HepG2 (cell line): Measurements from ENCODE around the gene TOPORS. TPM values are rescaled to one million over a fixed set of nuclear protein-coding genes. Genes with fewer than 3 reads are reported as not detected.

Source experiments
- ARID3A ChIP-seq: IDR thresholded peaks from 2 replicates; pipeline ENCODE4 v1.6.1; 2012; ENCODE audit warnings: low read depth, low read length, improper control_type of control experiment
- CREBL2 ChIP-seq: sonication (generic); formaldehyde crosslinking; IDR thresholded peaks from 2 replicates; pipeline ENCODE4 v1.8.1; 2023; ENCODE audit warnings: missing genetic modification reagents, mild to moderate bottlenecking, borderline replicate concordance
- CSRNP1 ChIP-seq: sonication (generic); formaldehyde crosslinking; IDR thresholded peaks from 2 replicates; pipeline ENCODE4 v1.8.1; 2023; ENCODE audit warnings: mild to moderate bottlenecking, missing genetic modification reagents
- JARID2 ChIP-seq: sonication (generic); formaldehyde crosslinking; IDR thresholded peaks from 2 replicates; pipeline ENCODE4 v1.8.1; 2023; ENCODE audit warnings: missing genetic modification reagents, inconsistent platforms; ENCODE audit not compliant: insufficient replicate concordance
- MTERF4 ChIP-seq: sonication (generic); formaldehyde crosslinking; IDR thresholded peaks from 2 replicates; pipeline ENCODE4 v1.8.0; 2023; ENCODE audit warnings: mild to moderate bottlenecking, missing genetic modification reagents
- MXD1 ChIP-seq: sonication (generic); formaldehyde crosslinking; IDR thresholded peaks from 2 replicates; pipeline ENCODE4 v1.4.0; 2020; ENCODE audit warnings: mild to moderate bottlenecking, missing genetic modification reagents
- NFKBIZ ChIP-seq: IDR thresholded peaks from 2 replicates; pipeline ENCODE4 v1.6.1; 2018; ENCODE audit warnings: missing genetic modification reagents, missing compliant biosample characterization
- NFYC ChIP-seq: IDR thresholded peaks from 2 replicates; pipeline ENCODE4 v1.6.1; 2016; ENCODE audit warnings: missing genetic modification reagents, missing compliant biosample characterization
- RAD51 ChIP-seq: fragments of 450-650 bp; IDR thresholded peaks from 2 replicates; pipeline ENCODE4 v1.6.1; 2016; ENCODE audit warnings: borderline replicate concordance
- RFX3 ChIP-seq: IDR thresholded peaks from 2 replicates; pipeline ENCODE4 v1.6.1; 2016; ENCODE audit warnings: missing biosample characterization, missing genetic modification reagents
- THRA ChIP-seq: sonication (generic); formaldehyde crosslinking; IDR thresholded peaks from 2 replicates; pipeline ENCODE4 v1.4.0; 2020; ENCODE audit warnings: missing genetic modification reagents, borderline replicate concordance
- TOE1 ChIP-seq: sonication (generic); formaldehyde crosslinking; IDR thresholded peaks from 2 replicates; pipeline ENCODE4 v1.4.0; 2020; ENCODE audit warnings: mild to moderate bottlenecking, missing genetic modification reagents
- ZBTB26 ChIP-seq: IDR thresholded peaks from 2 replicates; pipeline ENCODE4 v1.6.1; 2016; ENCODE audit warnings: missing compliant biosample characterization, missing genetic modification reagents, borderline replicate concordance
- ZBTB46 ChIP-seq: sonication (generic); formaldehyde crosslinking; IDR thresholded peaks from 2 replicates; pipeline ENCODE4 v1.4.0; 2020; ENCODE audit warnings: mild to moderate bottlenecking, missing genetic modification reagents, borderline replicate concordance
- ZFP90 ChIP-seq: sonication (generic); formaldehyde crosslinking; IDR thresholded peaks from 2 replicates; pipeline ENCODE4 v1.8.0; 2022; ENCODE audit warnings: missing genetic modification reagents, mild to moderate bottlenecking, inconsistent platforms, borderline replicate concordance
- ZNF180 ChIP-seq: sonication (generic); formaldehyde crosslinking; IDR thresholded peaks from 2 replicates; pipeline ENCODE4 v1.4.0; 2020; ENCODE audit warnings: low read depth, missing genetic modification reagents, borderline replicate concordance
- ZNF235 ChIP-seq: sonication (generic); formaldehyde crosslinking; IDR thresholded peaks from 2 replicates; pipeline ENCODE4 v1.8.1; 2023; ENCODE audit warnings: mild to moderate bottlenecking, missing genetic modification reagents, borderline replicate concordance
- ZNF3 ChIP-seq: IDR thresholded peaks from 2 replicates; pipeline ENCODE4 v1.7.0; 2017; ENCODE audit warnings: inconsistent platforms
- ZSCAN21 ChIP-seq: sonication (generic); formaldehyde crosslinking; IDR thresholded peaks from 2 replicates; pipeline ENCODE4 v1.8.0; 2022; ENCODE audit warnings: mild to moderate bottlenecking, missing genetic modification reagents, moderate library complexity, borderline replicate concordance
- polyA plus RNA-seq, 8 experiments: library from polyadenylated mRNA; depleted of rRNA in 3 of 8; stranded (reverse) in 7 of 8; unstranded in 1 of 8; fragments of >200 nt; fragmentation: Illumina TruSeq in 4 of 8; extraction: Trizol in 4 of 8; gene quantifications; 2 replicates each; pipeline versions ENCODE4 v1.2.1 to v1.2.3, GENCODE V29; 2011 to 2016; ENCODE audit warnings: low read depth in 4 of 8, missing spikeins in 1 of 8, mixed read lengths in 1 of 8; ENCODE audit not compliant: insufficient read depth in 1 of 8
- total RNA-seq, 5 experiments: library from RNA; depleted of rRNA; stranded (reverse); fragments of >200 nt; fragmentation: Illumina TruSeq; extraction: Trizol; gene quantifications; 2 replicates each; pipeline ENCODE4 v1.2.3, GENCODE V29; 2016; ENCODE audit warnings: low read depth in 1 of 5

The TOPORS gene
- total and polyA plus RNA-seq, 2 of the 13 experiments (the other 11 are each of a cell fraction or from before 2014, with no cell fraction given), result 6.8 to 19.6 TPM

- TF ChIP-seq CSRNP1, result peak; percentile 28; the same call in 1 of the 2 replicates
- no peak for TF ChIP-seq JARID2 (CRISPR knock-in tag)
- TF ChIP-seq THRA (CRISPR knock-in tag), result no peak
- TF ChIP-seq MTERF4 (CRISPR knock-in tag), result no peak
- no peak for TF ChIP-seq CREBL2 (CRISPR knock-in tag)
- TF ChIP-seq NFYC (CRISPR knock-in tag), result no peak
- no peak for TF ChIP-seq ZNF180 (CRISPR knock-in tag)
- no peak for TF ChIP-seq ZNF235 (CRISPR knock-in tag)
- TF ChIP-seq ZBTB26, result no peak; the same call in 1 of the 2 replicates
- no peak for TF ChIP-seq RFX3
- no peak for TF ChIP-seq RAD51
- no peak for TF ChIP-seq ZBTB46
- TF ChIP-seq MXD1 (CRISPR knock-in tag), result no peak
- TF ChIP-seq TOE1, result no peak
- TF ChIP-seq ZFP90 (CRISPR knock-in tag), result peak; percentile 76; the same call in 1 of the 2 replicates
- no peak; the same call in 1 of the 2 replicates for TF ChIP-seq ZSCAN21
- no peak for TF ChIP-seq ZNF3 (CRISPR knock-in tag)
- peak; percentile 12; the same call in 1 of the 2 replicates for TF ChIP-seq ARID3A
- TF ChIP-seq NFKBIZ (CRISPR knock-in tag), result no peak
These were observed 26.2 kb downstream of the TOPORS start, which contains the start of gene RIGI (continued) for GRCh38 chr9:32526041-32526706.
